Measurements from ENCODE around the gene MYZAP. TPM values are rescaled to one million over a fixed set of nuclear protein-coding genes. Genes with fewer than 3 reads are reported as not detected.

MYZAP gene
- total RNA-seq, 1 donor from 2014 or later: 11.9 TPM

- TF ChIP-seq CTCF (IDR thresholded peaks at IDR 0.05; ENCODE audit: unreplicated experiment): no peak
- DNase-seq (ENCODE audit: low spot score, unreplicated experiment): no peak
- no peaks in the 10 kb centered on the region for H3K27me3 Mint-ChIP-seq
- H3K27ac Mint-ChIP-seq: no peak overlapping the region
- H3K4me3 Mint-ChIP-seq (ENCODE audit: low read depth): no peak overlapping the region
- H3K4me1 Mint-ChIP-seq (ENCODE audit: low read depth): peaks cover 11% of the 10 kb centered on the region
- no peaks in the 10 kb centered on the region for H3K9me3 Mint-ChIP-seq (ENCODE audit: low read depth)
- peaks cover 1% of the 10 kb centered on the region for H3K36me3 Mint-ChIP-seq (ENCODE audit: insufficient read depth)
Measured at GRCh38 chr15:57562196-57562769, 29.4 kb upstream of the MYZAP start.

GRCh38 chr15:57563416-57563815 lies 28.3 kb upstream of the MYZAP start:
- Mint-ChIP-seq H3K9me3 (ENCODE audit: low read depth) (no peaks in the 10 kb centered on the region), H3K27me3 (no peaks in the 10 kb centered on the region), H3K36me3 (ENCODE audit: insufficient read depth) (peaks cover 1% of the 10 kb centered on the region), H3K4me3 (ENCODE audit: low read depth) (no peak overlapping the region), H3K27ac (no peak overlapping the region), H3K4me1 (ENCODE audit: low read depth) (peaks cover 11% of the 10 kb centered on the region)
- TF ChIP-seq CTCF (IDR thresholded peaks at IDR 0.05; ENCODE audit: unreplicated experiment): no peak
- DNase-seq (ENCODE audit: low spot score, unreplicated experiment): no peak

GRCh38 chr15:57565311-57565710 lies 26.4 kb upstream of the MYZAP start:
- peaks cover 1% of the 10 kb centered on the region for H3K36me3 Mint-ChIP-seq (ENCODE audit: insufficient read depth)
- no peaks in the 10 kb centered on the region for H3K9me3 Mint-ChIP-seq (ENCODE audit: low read depth)
- H3K27ac Mint-ChIP-seq: no peak overlapping the region
- no peak overlapping the region for H3K4me3 Mint-ChIP-seq (ENCODE audit: low read depth)
- no peaks in the 10 kb centered on the region for H3K27me3 Mint-ChIP-seq
- TF ChIP-seq CTCF (IDR thresholded peaks at IDR 0.05; ENCODE audit: unreplicated experiment): no peak
- DNase-seq (ENCODE audit: low spot score, unreplicated experiment): no peak
- H3K4me1 Mint-ChIP-seq (ENCODE audit: low read depth): peaks cover 11% of the 10 kb centered on the region

- Mint-ChIP-seq H3K27me3 (no peaks in the 10 kb centered on the region), H3K4me3 (ENCODE audit: low read depth) (no peak overlapping the region), H3K27ac (no peak overlapping the region), H3K4me1 (ENCODE audit: low read depth) (peaks cover 9% of the 10 kb centered on the region), H3K9me3 (ENCODE audit: low read depth) (no peaks in the 10 kb centered on the region), H3K36me3 (ENCODE audit: insufficient read depth) (no peaks in the 10 kb centered on the region)
- DNase-seq (ENCODE audit: low spot score, unreplicated experiment): no peak
- no peak for TF ChIP-seq CTCF (IDR thresholded peaks at IDR 0.05; ENCODE audit: unreplicated experiment)
Measured at GRCh38 chr15:57566834-57567233, 24.9 kb upstream of the MYZAP start.

GRCh38 chr15:57567891-57568290 lies 23.8 kb upstream of the MYZAP start:
- Mint-ChIP-seq H3K4me3 (ENCODE audit: low read depth) (no peak overlapping the region), H3K4me1 (ENCODE audit: low read depth) (peaks cover 9% of the 10 kb centered on the region), H3K9me3 (ENCODE audit: low read depth) (no peaks in the 10 kb centered on the region), H3K36me3 (ENCODE audit: insufficient read depth) (no peaks in the 10 kb centered on the region), H3K27me3 (no peaks in the 10 kb centered on the region), H3K27ac (no peak overlapping the region)
- no peak for DNase-seq (ENCODE audit: low spot score, unreplicated experiment)
- no peak for TF ChIP-seq CTCF (IDR thresholded peaks at IDR 0.05; ENCODE audit: unreplicated experiment)
